Kidney epithelial cell (primary cell): ENCODE data around the gene GAPT. TPM values are rescaled to one million over a fixed set of nuclear protein-coding genes. Genes with fewer than 3 reads are reported as not detected.
"Not testable (repeated sequence)": the region's sequence is repeated elsewhere in the genome, so short reads cannot be mapped to it uniquely, and the experiment has no call there.

Experiments used
- DNase-seq: peaks from one replicate; pipeline ENCODE4 v3.0.0-alpha.2; 2010; ENCODE audit warnings: low read depth
- H3K27me3 ChIP-seq: 2 replicates; pipeline ENCODE4 v1.6.0; 2011; ENCODE audit warnings: low read length; ENCODE audit not compliant: control insufficient read depth, insufficient read depth
- H3K36me3 ChIP-seq: 2 replicates; pipeline ENCODE4 v1.5.1; 2011; ENCODE audit warnings: low read length; ENCODE audit not compliant: control insufficient read depth, insufficient read depth
- H3K4me3 ChIP-seq: 2 replicates; pipeline ENCODE4 v1.5.1; 2011; ENCODE audit warnings: low read depth, mild to moderate bottlenecking, control low read depth, low read length
- CTCF ChIP-seq: IDR thresholded peaks from 2 replicates; pipeline ENCODE4 v1.5.1; 2011; ENCODE audit warnings: mild to moderate bottlenecking, moderate library complexity, low read length, control low read depth, inconsistent platforms; ENCODE audit not compliant: insufficient read depth, poor library complexity, severe bottlenecking
- total RNA-seq: library from RNA; depleted of rRNA; stranded (reverse); fragments of >200 nt; gene quantifications from 2 replicates; pipeline ENCODE4 v1.2.3, GENCODE V29; 2015

GAPT gene
- total RNA-seq, 1 donor from 2014 or later: not detected

GRCh38 chr5:58505971-58506640 lies 14.9 kb downstream of the GAPT start:
- no peak for TF ChIP-seq CTCF
- Histone ChIP-seq H3K4me3 (no peak overlapping the region), H3K36me3 (no peaks in the 10 kb centered on the region), H3K27me3 (no peaks in the 10 kb centered on the region)
- no peak for DNase-seq

GRCh38 chr5:58507715-58508114 lies 16.5 kb downstream of the GAPT start:
- no peak for TF ChIP-seq CTCF
- DNase-seq: no peak
- H3K36me3 ChIP-seq: no peaks in the 10 kb centered on the region
- no peaks in the 10 kb centered on the region for H3K27me3 ChIP-seq
- no peak overlapping the region for H3K4me3 ChIP-seq

GRCh38 chr5:58517198-58517597 lies 26.0 kb downstream of the GAPT start:
- TF ChIP-seq CTCF: no peak
- no peaks in the 10 kb centered on the region for H3K36me3 ChIP-seq
- no peak for DNase-seq
- no peak overlapping the region for H3K4me3 ChIP-seq
- no peaks in the 10 kb centered on the region for H3K27me3 ChIP-seq

GRCh38 chr5:58523956-58524355 lies 32.7 kb downstream of the GAPT start:
- H3K27me3 ChIP-seq: no peaks in the 10 kb centered on the region
- no peak overlapping the region for H3K4me3 ChIP-seq
- H3K36me3 ChIP-seq: no peaks in the 10 kb centered on the region
- no peak for DNase-seq
- TF ChIP-seq CTCF: no peak

- no peaks in the 10 kb centered on the region for H3K36me3 ChIP-seq
- H3K27me3 ChIP-seq: no peaks in the 10 kb centered on the region
- H3K4me3 ChIP-seq: no peak overlapping the region
- TF ChIP-seq CTCF: no peak
- no peak for DNase-seq
Measured at GRCh38 chr5:58524571-58524970, 33.3 kb downstream of the GAPT start.

- H3K4me3 ChIP-seq: no peak overlapping the region
- DNase-seq: no peak
- no peaks in the 10 kb centered on the region for H3K27me3 ChIP-seq
- TF ChIP-seq CTCF: no peak
- H3K36me3 ChIP-seq: no peaks in the 10 kb centered on the region
Measured at GRCh38 chr5:58530942-58531490, 39.8 kb downstream of the GAPT start.

- DNase-seq, H3K4me3 ChIP-seq, H3K36me3 ChIP-seq, H3K27me3 ChIP-seq: not testable (repeated sequence)
Measured at GRCh38 chr5:58541935-58542334, 50.7 kb downstream of the GAPT start.
